Head of caudate nucleus (tissue), 42 donors: Measurements from ENCODE around the gene TRAF4.

Experiments
- DNase-seq, 42 donors: peaks; one replicate each; pipeline versions ENCODE4 v3.0.0 to v3.0.0-alpha.2; 2020 to 2021; ENCODE audit warnings: mixed read lengths in 7 of 42
- intact Hi-C: fragments of 100-400 bp; cut with DNase I; formaldehyde crosslinking; loops from one replicate; pipeline ENCODE4 v1.15.0; 2022

TRAF4 gene

GRCh38 chr17:28744104-28744971 is 527 bp downstream of the TRAF4 start:
- intact Hi-C loops, result loop anchor here (2.0 kb wide), 1 partner anchor 16 kb away; the partner anchor contains the start of gene NEK8
- DNase-seq, result peak in 25 of 42 donors; percentile 38 to 85 (median 60)

DNA sequence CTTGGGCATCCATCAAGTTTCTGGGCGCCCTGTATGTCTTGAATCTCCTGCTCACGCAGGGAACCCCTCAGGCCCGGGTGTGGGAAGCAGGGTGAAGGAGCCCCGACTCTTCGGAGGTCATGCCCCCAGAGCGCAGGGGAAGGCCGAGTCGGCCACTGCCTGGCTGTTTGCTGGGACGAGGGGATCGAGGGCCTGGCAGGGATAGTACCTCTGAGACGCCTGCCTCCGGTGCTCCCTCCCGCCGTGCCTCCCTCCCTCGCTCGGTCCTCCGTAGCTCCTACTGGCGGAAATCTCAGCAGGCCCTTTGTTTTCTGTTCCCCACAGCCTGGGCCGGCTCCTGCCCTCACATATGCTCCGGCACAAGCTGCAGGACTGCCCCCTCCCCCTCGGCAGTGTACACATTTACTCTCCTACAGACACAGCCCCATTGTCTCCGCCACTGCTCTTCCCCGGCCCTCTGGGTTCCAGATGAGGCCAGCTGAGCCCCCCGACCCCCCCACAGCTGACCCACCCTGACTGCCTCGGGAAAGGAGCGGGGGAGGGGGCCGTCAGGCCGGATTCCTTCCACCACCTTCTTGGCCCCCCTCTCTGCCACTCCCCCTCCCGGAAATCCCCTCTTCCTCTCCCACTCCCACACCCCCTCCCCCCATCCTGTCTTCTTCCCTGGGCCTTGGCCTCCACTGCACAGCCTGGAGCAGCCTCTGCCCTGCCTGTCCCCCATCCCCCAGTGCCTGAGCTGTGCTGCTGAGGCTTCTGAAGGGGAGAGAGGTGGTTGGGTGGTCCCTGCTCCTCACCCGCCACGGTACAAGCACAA is 1.4 kb downstream of the TRAF4 start:
- DNase-seq, result peak; percentile 83 to 98 (median 94)
- intact Hi-C loops, result loop anchor here (2.0 kb wide), 1 partner anchor 16 kb away; the partner anchor contains the start of gene NEK8

DNA sequence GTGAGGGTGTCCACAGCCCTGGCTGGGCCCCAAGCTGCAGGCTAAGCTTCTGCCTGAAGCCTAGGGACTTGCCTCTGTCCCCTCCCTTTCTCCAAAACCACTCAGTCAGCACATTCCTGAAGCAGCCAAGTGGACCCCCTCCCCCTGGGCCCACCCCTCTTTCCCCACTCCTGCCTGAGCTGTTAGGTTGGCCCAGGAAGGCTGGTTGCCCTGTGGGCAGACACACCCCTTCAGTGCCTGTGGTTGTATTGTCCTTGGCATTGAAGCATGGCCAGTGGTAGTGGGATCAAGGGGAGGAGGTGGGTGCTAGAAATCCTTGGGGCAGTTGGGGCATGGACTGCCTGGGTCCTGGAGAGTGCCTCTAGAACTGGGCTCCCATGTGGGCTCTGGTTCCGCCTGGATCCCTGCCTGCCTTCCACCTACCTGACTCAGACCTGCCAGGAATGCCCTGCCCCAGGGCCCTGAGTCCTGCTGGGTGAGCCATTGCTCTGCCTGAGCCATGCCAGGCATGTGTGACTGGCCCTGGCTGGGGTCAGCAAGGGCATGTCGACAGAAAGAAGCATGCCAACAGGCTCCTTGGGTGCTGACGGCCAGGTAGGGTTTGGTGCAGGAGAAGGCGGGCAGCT is 2.1 kb downstream of the TRAF4 start:
- intact Hi-C loops, result loop anchor here (2.0 kb wide), 1 partner anchor 17 kb away; the partner anchor contains the start of gene NEK8
- DNase-seq, result peak in 1 of 42 donors; percentile 20

DNA sequence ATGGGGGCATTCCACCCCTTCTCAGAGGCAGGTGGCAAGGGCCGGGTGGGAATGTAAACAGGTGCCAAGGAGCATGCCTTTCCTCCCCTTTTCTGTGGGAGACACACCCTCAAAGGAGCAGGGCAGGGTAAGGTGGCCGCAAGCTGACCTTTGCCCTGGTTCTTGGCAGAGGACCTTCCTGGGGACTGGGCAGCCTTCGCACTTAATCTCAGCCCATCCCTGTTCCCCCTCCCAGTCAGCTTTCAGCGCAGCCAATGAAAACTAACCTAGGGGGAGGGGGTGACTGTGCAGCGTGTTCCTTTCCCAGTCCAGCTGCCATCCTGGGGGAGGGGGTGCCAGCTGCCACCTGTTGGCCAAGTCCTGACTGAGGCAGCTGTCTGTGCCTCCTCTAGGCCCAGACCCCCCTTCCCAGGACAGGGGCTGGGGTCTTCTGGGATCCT is 2.8 kb downstream of the TRAF4 start:
- intact Hi-C loops, result no loop called here

DNA sequence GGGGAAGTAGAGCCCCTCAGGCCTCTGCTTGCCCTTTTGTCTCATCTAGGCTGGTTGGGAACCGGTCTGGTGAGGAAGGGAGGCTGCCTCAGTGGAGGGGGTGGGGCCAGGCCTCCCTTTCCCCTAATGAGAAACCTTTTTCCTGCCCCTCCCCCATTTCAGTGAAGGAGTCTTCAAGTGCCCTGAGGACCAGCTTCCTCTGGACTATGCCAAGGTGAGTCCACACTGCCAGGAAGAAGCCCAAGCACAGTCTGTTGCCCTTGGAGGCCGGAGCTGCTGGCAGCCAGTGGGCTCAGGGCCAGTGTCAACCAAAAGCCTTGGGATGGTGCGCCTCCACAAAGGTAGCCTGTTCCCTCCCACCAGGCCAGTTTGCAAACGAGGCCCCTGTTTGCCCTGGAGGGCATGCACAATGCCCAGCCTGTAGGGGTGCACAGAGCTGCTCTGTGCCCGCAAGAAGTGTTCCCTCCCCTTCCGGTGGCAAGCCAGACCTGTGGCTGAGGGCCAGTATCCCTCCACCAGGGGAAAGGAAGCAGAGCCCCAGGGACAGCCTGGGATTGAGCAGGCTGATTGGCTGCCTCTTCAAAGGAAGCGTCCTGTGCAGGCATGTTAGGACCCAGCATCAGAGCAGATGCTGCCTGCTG is 3.4 kb downstream of the TRAF4 start:
- intact Hi-C loops, result no loop called here
- DNase-seq, result peak in 38 of 42 donors; percentile 30 to 83 (median 70)

More for the DNA sequence above, 2.8 kb downstream of the TRAF4 start:
- peak in 41 of 42 donors; percentile 28 to 88 (median 65) for DNase-seq

DNA sequence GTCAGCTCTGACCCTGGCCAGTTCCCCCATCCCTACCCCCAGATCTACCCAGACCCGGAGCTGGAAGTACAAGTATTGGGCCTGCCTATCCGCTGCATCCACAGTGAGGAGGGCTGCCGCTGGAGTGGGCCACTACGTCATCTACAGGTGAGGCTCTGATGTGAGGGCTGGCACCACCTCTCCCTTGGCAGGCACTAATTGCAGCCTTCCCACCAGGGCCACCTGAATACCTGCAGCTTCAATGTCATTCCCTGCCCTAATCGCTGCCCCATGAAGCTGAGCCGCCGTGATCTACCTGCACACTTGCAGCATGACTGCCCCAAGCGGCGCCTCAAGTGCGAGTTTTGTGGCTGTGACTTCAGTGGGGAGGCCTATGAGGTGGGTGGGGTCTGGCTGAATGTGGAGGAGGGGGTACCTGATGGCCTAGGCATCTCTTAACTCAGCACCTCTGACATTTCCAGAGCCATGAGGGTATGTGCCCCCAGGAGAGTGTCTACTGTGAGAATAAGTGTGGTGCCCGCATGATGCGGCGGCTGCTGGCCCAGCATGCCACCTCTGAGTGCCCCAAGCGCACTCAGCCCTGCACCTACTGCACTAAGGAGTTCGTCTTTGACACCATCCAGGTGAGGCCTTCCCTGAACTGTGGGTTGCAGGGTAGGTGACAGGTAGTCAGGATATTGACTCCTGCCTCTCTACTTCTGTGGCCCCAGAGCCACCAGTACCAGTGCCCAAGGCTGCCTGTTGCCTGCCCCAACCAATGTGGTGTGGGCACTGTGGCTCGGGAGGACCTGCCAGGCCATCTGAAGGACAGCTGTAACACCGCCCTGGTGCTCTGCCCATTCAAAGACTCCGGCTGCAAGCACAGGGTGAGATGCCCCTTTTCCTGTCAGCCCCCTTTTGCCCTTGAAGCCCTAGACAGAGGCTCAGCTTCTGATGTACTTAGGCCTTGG is 4.3 kb downstream of the TRAF4 start:
- intact Hi-C loops, result no loop called here
- DNase-seq, result peak in 2 of 42 donors; percentile 20 to 29

GRCh38 chr17:28748852-28749515 is 5.2 kb downstream of the TRAF4 start:
- DNase-seq, result peak in 4 of 42 donors; percentile 24 to 46 (median 35)
- intact Hi-C loops, result no loop called here

DNA sequence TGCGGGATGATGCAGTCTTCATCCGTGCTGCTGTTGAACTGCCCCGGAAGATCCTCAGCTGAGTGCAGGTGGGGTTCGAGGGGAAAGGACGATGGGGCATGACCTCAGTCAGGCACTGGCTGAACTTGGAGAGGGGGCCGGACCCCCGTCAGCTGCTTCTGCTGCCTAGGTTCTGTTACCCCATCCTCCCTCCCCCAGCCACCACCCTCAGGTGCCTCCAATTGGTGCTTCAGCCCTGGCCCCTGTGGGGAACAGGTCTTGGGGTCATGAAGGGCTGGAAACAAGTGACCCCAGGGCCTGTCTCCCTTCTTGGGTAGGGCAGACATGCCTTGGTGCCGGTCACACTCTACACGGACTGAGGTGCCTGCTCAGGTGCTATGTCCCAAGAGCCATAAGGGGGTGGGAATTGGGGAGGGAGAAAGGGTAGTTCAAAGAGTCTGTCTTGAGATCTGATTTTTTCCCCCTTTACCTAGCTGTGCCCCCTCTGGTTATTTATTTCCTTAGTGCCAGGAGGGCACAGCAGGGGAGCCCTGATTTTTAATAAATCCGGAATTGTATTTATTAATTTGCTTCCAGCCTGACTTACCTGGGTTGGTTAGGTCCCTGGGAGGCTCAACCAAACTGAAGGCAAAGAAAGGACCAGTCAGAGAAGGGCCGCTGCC is 5.8 kb downstream of the TRAF4 start:
- peak in 1 of 42 donors; percentile 20 for DNase-seq
- intact Hi-C loops, result loop anchor here (10.0 kb wide), 1 partner anchor 65 kb away; no protein-coding TSS in a partner anchor

DNA sequence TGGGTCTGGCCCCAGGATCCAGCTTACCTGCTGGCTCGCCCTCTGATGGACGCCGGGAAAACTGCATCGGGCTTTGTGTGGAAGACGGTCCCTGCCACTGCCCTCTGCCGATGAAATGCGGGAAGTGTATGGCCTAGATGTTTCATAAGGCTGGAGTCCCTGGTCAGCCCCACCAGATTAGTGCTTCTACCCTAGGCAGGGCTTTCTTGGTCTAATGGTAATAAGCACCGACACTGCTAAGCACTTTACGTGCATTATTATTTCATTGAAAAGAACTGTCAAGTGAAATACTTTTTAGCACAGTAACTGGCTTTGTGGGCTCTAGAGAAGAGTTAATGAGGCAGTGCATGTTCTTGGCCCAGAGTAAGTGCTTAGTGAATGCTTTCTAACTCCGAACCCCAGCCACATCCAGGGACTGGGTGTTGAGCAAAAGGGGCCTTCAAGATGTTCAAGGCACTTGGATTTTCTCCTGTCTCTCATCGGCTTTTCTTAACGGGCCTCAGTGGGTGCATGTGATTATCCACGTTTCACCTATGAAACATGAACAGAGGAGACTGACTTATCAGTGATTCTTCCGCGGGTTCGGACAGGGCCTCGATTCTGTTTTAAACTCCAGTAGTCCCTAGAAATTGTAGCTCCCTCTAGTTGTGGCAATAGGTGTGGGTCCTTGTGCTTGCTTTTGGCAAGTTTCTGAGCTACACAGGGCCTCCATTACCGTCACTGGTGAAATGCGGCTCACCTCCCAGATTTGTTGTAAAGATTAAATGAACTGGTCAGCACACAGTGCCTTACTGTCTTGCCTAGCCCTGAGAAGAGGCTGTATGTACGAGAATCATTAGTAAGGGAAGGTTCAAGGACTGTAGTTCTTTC is 6.6 kb downstream of the TRAF4 start:
- intact Hi-C loops, result loop anchor here (10.0 kb wide), 1 partner anchor 64 kb away; no protein-coding TSS in a partner anchor
- DNase-seq, result peak; percentile 90 to 98 (median 95)

DNA sequence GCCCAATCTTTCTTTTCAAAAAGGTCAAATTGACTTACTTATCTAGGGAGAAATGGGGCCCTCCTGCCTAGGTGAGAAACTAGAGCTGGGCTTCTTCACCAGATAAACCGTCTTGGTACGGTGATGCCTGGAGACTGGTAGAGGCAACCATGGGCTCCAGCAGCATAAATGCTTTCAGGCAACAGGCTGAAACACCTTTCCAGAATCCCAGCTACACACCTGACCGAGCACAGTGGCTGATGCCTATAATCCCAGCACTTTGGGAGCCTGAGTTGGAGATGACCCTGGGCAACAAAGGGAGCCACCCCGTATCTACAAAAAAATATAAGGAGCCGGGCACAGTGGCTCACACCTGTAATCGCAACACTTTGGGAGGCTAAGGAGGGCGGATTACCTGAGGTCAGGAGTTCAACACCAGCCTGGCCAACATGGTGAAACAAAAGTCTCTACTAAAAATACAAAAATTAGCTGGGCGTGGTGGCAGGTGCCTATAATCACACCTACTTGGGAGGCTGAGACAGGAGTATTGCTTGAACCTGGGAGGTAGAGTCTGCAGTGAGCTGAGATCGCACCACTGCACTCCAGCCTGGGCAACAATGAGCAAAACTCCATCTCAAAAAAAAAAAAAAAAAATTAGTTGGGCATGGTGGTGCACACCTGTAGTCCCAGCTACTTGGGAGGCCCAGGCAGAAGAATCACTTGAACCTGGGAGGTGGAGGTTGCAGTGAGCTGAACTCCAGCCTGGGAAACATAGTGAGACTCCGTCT is 8.0 kb downstream of the TRAF4 start:
- intact Hi-C loops, result loop anchor here (10.0 kb wide), 1 partner anchor 63 kb away; no protein-coding TSS in a partner anchor
- peak in 1 of 42 donors; percentile 1 for DNase-seq

- DNase-seq, result no peak
Measured at GRCh38 chr17:28755486-28755885, 11.7 kb downstream of the TRAF4 start.

DNA sequence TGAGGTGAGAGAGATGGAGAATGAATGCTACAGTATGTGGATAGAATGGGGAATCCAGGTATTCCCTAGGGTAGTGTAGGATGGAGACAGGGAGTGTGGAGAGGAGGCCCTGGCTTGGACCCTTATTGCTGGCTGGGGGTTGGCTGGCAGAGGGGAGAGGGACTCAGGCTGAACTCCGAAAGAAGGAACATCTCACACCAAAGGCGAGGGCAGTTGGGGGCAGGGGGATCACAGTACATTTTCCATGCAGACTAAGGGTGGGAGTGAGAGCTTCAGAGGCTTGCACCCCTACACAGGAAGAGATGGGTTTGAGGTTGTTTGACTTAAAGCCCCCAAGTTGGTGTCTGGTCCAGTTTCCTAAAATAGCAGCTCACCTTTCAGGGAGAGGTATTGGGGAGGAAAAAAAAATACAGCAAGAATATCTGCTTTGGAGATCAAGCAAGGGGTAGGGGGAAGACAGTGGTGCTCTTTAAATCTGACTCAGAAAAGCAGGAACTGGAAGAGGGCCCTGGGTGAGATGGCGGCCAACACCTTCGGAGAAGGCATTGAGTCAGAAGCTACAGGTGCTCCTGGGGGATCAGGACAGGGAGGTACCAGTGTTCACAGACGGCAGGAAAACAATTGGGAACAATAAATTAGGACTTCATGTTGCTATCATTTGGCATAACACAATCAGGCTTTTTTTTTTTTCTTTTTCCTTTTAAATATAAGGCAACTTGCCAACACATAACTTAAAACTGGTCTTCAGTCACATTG is 12.4 kb downstream of the TRAF4 start:
- DNase-seq, result no peak
- intact Hi-C loops, result loop anchor here (10.0 kb wide), 1 partner anchor 59 kb away; no protein-coding TSS in a partner anchor

More at GRCh38 chr17:28755486-28755885, 11.7 kb downstream of the TRAF4 start:
- intact Hi-C loops, result loop anchor here (10.0 kb wide), 1 partner anchor 59 kb away; no protein-coding TSS in a partner anchor

DNA sequence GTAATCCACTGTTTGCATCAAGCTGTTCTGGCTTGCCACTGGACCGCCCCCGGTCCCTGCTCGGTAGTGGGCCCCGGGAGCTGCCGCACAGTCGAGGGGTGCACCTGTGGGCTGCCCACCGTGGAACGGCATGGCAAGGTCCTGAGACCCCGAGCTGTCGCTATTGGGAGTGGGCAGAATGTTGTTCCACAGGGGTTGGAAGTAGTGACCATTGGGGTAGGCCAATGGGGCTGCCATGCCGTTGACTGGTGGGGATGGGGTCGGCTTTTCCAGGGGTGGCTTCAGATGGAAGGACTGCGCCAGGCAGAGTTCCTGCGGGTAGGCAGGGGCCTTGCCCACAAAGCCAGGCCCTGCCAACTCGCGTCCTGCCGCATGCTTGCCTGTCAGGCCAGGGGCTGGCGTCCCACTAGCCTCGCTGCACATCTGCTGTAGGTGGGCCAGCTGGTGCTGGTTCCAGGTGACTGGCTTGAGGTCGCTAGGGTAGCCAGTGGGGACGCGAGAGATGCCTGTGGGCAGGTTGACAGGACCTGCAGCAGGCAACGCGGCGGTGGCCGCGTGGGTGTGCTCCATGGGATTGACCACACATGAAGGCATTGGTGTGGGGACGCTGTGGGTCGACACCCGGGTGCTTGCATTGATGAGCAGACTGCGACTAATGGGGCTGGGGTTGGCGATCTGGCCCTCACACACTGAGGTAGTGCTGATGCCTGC is 14.8 kb downstream of the TRAF4 start:
- intact Hi-C loops, result loop anchor here (10.0 kb wide), 1 partner anchor 56 kb away; no protein-coding TSS in a partner anchor

More for the DNA sequence above, 14.8 kb downstream of the TRAF4 start:
- peak in 4 of 42 donors; percentile 11 to 35 (median 18) for DNase-seq
